Measurements from ENCODE around the gene STC2.

GRCh38 chr5:173338380-173339015 is 10.3 kb upstream of the STC2 start:
- TF ChIP-seq CTCF (conservative IDR thresholded peaks at IDR 0.05; ENCODE audit: low read length) = no peak
- TF ChIP-seq EZH2phosphoT487 (IDR thresholded peaks at IDR 0.05; ENCODE audit: borderline replicate concordance, low read depth, low read length) = no peak
